HG03025 (cell line): ENCODE measurements around the gene ZACN.

ENCODE experiments used
- ATAC-seq: cut with Tn5 transposase; IDR thresholded peaks from one replicate; pipeline ENCODE4 v1.9.1; 2021; ENCODE audit warnings: mild to moderate bottlenecking, moderate library complexity; ENCODE audit not compliant: unreplicated experiment, low FRiP score

The ZACN gene

GRCh38 chr17:76080768-76081287, 1.8 kb downstream of the ZACN start:
- ATAC-seq, result no peak

- ATAC-seq, result no peak
These were observed 2.6 kb downstream of the ZACN start for GRCh38 chr17:76081295-76082210.

GRCh38 chr17:76082326-76083251, 3.6 kb downstream of the ZACN start:
- no peak for ATAC-seq

- no peak for ATAC-seq
These were observed 4.7 kb downstream of the ZACN start for GRCh38 chr17:76083536-76084182.

- ATAC-seq, result no peak
These were observed 6.2 kb downstream of the ZACN start for GRCh38 chr17:76085066-76085730.

GRCh38 chr17:76085731-76086366, 6.9 kb downstream of the ZACN start:
- no peak for ATAC-seq

GRCh38 chr17:76086384-76086783, 7.4 kb downstream of the ZACN start:
- ATAC-seq, result no peak

- no peak for ATAC-seq
These were observed 8.5 kb downstream of the ZACN start for GRCh38 chr17:76087531-76087930.

GRCh38 chr17:76088041-76088867, 9.3 kb downstream of the ZACN start:
- ATAC-seq, result no peak

GRCh38 chr17:76088868-76089576, 10.0 kb downstream of the ZACN start:
- no peak for ATAC-seq

- ATAC-seq, result no peak
These were observed 10.9 kb downstream of the ZACN start for GRCh38 chr17:76089680-76090516.

- ATAC-seq, result no peak
These were observed 11.6 kb downstream of the ZACN start for GRCh38 chr17:76090517-76091129.

GRCh38 chr17:76091526-76092286, 12.7 kb downstream of the ZACN start:
- no peak for ATAC-seq

GRCh38 chr17:76092526-76093413, 13.8 kb downstream of the ZACN start:
- ATAC-seq, result no peak

- ATAC-seq, result no peak
These were observed 15.1 kb downstream of the ZACN start for GRCh38 chr17:76094046-76094445.
